ENCODE measurements around the gene TAX1BP3. TPM values are rescaled to one million over a fixed set of nuclear protein-coding genes. Genes with fewer than 3 reads are reported as not detected.

TAX1BP3 gene
- 122 TPM for total RNA-seq (2021; ENCODE audit: unreplicated experiment)
- polyA plus RNA-seq (2012; ENCODE audit: insufficient read length): 127 TPM
- percentile 76 among the genes with signal in this experiment for Bru-seq, nascent RNA
- BruChase-seq, experiment 1, labeled RNA remaining after a 2-hour chase: percentile 91 among the genes with signal in this experiment
- percentile 97 among the genes with signal in this experiment for BruChase-seq, experiment 2, labeled RNA remaining after a 6-hour chase
- long read RNA-seq, transcript TAX1BP3-201 (4 exons, 1,377 nt): major isoform, 29 of 36 reads
- long read RNA-seq, partial matches to known transcripts: 6 of 36 reads
- long read RNA-seq, other reads (novel, unspliced or antisense): 1 of 36 reads

DNA sequence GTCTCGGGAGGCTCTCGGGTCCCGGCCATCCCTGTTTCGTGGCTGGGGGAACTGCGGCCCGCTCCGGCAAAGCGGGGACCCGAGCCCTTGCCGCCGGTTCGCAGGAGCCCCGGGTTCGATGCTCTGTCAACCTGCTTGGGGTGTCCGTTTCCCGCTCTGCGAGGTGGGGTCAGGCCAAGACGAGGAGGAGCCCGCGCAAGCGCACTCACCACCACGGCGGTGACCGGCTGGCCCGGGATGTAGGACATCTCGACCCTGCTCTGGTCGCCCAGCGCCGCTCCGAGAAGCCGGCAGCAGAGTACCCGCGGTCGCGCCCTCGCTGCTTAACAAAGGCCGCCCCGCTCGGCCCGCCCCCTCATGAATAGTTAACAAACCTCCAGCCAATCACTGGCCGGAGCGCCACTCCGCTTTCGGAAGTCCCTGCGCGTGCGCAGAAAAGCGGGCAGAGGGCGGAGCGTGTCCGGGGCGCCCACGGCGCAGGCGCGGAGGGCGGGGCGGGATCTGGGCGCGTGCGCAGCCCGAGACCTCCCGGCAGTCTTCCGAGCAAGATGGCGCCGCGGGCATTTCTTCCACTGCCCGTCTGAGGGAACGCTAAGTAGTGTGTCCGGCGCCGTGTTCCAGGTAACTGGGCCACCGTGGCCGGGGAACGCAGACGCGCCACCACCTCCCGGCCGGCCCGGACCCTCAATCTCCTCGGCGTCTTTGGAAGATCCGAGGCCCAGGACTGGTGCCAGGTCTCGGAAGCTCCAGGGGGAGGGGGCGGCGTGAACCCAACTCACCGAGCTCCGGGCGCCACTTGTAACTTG lies at the start of gene TAX1BP3, which contains the start of gene EMC6:
Gene TAX1BP3 (minus strand): TSS at position 300 of the 806 bp plus-strand sequence. CDS start 52 bp downstream, at position 248.
Gene EMC6 (plus strand): TSS at position 534 of the 806 bp plus-strand sequence. CDS start 335 bp downstream, outside the sequence.
- intact Hi-C loops (cut with micrococcal nuclease; ENCODE audit: unreplicated experiment): no loop called here
- DNase-seq (ENCODE audit: low read depth, low spot score): peak; percentile 92

More for the DNA sequence above, at the start of gene TAX1BP3, which contains the start of gene EMC6:
- ChIA-PET POLR2A (interaction anchor here (0.6 to 0.7 kb wide), 2 partner anchors 32 to 60 kb away, joined by 3 to 13 read pairs; partner anchors contain the start of gene SHPK), CTCF (no interaction called here)
- in situ Hi-C loops (cut with HindIII; ENCODE audit: low pct_unique_long_range_greater_than_20kb, low sequenced_read_pairs): no loop called here
- no peaks in the 10 kb centered on the region for H3K9me3 ChIP-seq (ENCODE audit: control insufficient read depth, insufficient read depth, low read depth, low read length)
- no peaks in the 10 kb centered on the region for H3K27me3 ChIP-seq (ENCODE audit: control insufficient read depth, insufficient read depth, low read length)
- BruUV-seq (replicated peaks): no TSS peak
- H3K36me3 ChIP-seq (ENCODE audit: control insufficient read depth, insufficient read depth, low read length): peaks cover 10% of the 10 kb centered on the region; the same call in 1 of the 2 replicates
- ATAC-seq: peak; percentile 97
- no peak for TF ChIP-seq REST (IDR thresholded peaks at IDR 0.05; ENCODE audit: insufficient read depth in 1 of 2, low read depth in 2 of 2, low read length in 1 of 2)
- peak; percentile 32; the same call in 1 of the 2 replicates for TF ChIP-seq TCF7L2 (IDR thresholded peaks at IDR 0.05; ENCODE audit: low read depth, low read length)
- TF ChIP-seq SIN3A (IDR thresholded peaks at IDR 0.05; ENCODE audit: borderline replicate concordance, insufficient read depth, low read depth, low read length): 0 out of 2 replicates have a peak, but pooled peaks have one; percentile 62
- peak; percentile 90 for TF ChIP-seq POLR2AphosphoS5 (IDR thresholded peaks at IDR 0.05; ENCODE audit: low read depth, low read length)
- TF ChIP-seq CTCF (IDR thresholded peaks at IDR 0.05): no peak
- peak within 1 kb of the TSS; percentile 90 to 92 for H3K4me3 ChIP-seq (ENCODE audit: low read depth in 2 of 2, low read length in 2 of 2)
- H3K27ac ChIP-seq (ENCODE audit: low read length): peak within 1 kb of the TSS; percentile 93
- 0 out of 2 replicates have a peak, but pooled peaks cover 7% of the 10 kb centered on the region for H3K4me1 ChIP-seq (ENCODE audit: control insufficient read depth, insufficient read depth, low read length)
